CD4-positive, alpha-beta T cell treated with Interferon alpha-2 for 1 hour (primary cell): ENCODE results near the gene DHH.
"Not testable (repeated sequence)": the region's sequence is repeated elsewhere in the genome, so short reads cannot be mapped to it uniquely, and the experiment has no call there.

Source experiments
- DNase-seq, 2 donors: peaks; one replicate each; pipeline ENCODE4 v3.0.0-alpha.2; 2020 to 2022

The DHH gene

GRCh38 chr12:49094160-49094974, at the start of gene DHH:
DHH (minus strand) TSS chr12:49094801; CDS start chr12:49094512, 289 bp downstream.
- DNase-seq, result no peak

DNA sequence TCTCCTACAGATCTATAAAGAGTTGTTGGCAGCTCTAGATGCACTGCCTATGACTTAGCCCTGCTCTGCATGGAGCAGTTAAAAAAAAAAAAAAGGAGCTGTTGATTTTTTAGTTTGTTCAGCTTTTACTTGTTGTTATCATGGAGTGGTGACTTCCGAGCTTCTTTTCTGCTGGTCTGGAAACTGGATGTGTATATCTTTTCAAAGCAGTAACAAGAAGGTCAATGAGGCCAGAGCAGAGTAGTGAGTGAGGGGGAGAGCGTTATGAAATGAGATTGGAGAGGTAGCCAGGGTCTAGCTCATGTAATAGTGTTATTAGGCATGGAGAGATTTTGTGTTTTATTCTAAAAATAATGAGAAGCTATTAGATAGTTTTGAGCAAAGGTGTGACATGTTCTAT, 49.8 kb upstream of the DHH start:
- DNase-seq, result no peak

DNA sequence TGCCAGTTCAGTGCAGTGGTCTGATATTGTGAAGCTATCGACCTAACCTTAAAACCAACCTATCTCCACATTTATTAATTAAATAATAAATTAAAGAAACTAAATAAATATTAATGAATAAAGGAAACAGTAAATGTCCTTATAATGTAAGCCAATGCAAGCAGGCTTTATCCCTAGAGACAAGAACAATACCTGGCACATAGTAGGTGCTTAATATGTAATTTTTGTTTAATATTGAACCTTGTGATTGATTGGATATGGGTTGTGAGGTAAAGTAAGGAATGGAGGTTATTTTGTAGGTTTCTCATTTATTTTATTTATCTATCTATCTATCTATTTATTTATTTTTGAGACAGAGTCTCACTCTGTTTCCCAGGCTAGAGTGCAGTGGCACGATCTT, 44.4 kb upstream of the DHH start:
- DNase-seq, result no peak

DNA sequence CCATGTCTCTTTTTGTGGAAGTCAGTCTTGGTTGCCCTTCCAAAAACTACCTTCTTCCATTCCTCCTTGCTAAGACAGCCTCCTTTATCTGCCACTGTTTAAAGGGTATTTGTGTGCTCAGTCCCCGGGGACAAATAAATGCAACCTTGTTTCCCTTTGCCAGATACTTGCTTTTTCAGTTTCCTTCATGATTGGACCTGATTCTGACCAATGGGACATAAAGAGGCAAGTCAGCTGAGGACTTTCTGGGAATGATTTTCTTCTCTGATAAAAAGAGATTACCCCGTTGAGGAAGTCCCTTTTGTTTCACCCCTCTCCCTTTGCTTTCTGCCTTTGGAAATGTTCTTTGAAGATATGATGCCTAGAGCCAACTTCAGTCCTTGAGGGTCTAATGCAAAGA, 44.0 kb upstream of the DHH start:
- DNase-seq, result no peak

DNA sequence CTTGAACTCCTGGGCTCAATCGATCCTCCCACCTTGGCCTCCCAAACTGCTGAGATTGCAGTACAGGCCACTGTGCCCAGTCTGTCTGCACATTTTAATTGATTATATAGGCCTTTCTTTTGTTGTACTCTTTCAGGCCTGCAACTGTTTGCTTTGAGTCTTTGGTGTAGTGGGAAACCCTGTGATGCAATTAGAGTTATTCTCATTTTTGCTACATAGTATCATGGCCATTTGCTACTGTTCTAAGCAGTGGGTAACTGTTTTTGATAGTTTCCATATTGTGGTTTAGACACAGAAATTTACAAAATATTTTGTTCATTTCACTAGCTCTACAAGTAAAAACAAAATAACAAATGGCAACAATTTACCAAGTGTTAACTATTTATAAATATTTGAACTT, 42.9 kb upstream of the DHH start:
- no peak for DNase-seq

DNA sequence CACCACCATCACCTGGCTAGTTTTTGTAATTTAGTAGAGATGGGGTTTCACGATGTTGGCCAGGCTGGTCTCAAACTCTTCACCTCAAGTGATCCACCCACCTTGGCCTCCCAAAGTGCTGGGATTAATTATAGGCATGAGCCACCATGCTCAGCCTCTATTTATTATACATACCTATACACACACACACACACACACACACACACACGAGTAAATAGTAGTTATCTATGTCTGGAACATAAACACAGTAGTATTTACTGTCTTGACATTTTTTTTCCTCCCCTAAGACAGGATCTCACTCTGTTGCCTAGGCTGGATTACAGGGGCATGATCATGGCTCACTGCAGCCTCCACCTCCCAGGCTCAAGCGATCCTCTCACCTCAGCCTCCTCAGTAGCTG, 42.4 kb upstream of the DHH start:
- DNase-seq, result not testable (repeated sequence)

GRCh38 chr12:49133590-49133989, 39.0 kb upstream of the DHH start:
- DNase-seq, result no peak

DNA sequence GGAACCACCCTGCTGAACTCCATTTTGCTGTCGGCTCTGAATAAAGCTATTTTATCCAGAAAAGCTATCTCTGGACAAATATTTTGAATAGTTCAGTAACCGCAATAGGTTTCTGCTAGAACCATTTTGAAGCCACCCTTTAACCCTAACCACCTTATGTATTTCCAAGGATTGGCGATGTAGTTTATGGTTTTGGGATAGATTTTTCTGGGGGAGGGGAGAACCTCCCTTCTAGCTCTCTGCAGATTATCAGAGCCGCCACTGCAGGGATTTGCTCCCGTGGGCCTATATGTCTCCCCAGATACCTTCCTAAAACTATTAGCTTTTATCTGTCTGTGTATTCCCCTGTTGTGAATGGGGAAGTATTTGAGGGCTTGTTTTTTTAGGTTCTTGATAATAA, 38.4 kb upstream of the DHH start:
- no peak for DNase-seq

DNA sequence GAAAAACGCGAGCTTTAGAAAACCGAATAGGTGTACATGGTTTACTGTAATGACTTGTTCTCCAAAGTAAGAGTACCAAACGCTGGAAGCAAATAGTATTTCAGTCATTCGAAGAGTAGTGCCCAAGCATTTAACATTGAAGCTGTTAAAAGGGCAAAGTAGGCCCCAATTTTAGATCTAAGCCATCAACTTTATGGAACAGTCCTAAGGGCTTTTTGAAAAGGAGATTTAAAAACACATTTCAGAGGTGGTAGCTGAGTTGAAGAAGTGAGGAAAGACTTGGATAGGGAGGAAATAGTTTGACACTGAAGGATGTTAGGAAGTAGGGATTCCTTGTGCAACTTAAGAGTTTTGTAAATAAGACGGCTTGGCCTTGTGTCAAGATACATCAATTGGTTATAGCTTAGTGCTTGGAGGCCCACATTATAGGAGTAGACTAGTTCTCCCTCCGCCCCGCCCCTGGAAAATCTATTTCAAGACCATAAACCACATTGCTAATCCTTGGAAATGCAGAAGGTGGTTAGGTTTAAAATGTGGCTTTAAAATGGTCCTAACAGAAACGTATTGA, 37.4 kb upstream of the DHH start:
- no peak for DNase-seq

GRCh38 chr12:49131051-49131893, 36.7 kb upstream of the DHH start, which contains the start of gene TUBA1B:
TUBA1B (minus strand) TSS chr12:49131395; CDS start chr12:49131300, 95 bp downstream.
- DNase-seq, result peak; percentile 90 to 93

DNA sequence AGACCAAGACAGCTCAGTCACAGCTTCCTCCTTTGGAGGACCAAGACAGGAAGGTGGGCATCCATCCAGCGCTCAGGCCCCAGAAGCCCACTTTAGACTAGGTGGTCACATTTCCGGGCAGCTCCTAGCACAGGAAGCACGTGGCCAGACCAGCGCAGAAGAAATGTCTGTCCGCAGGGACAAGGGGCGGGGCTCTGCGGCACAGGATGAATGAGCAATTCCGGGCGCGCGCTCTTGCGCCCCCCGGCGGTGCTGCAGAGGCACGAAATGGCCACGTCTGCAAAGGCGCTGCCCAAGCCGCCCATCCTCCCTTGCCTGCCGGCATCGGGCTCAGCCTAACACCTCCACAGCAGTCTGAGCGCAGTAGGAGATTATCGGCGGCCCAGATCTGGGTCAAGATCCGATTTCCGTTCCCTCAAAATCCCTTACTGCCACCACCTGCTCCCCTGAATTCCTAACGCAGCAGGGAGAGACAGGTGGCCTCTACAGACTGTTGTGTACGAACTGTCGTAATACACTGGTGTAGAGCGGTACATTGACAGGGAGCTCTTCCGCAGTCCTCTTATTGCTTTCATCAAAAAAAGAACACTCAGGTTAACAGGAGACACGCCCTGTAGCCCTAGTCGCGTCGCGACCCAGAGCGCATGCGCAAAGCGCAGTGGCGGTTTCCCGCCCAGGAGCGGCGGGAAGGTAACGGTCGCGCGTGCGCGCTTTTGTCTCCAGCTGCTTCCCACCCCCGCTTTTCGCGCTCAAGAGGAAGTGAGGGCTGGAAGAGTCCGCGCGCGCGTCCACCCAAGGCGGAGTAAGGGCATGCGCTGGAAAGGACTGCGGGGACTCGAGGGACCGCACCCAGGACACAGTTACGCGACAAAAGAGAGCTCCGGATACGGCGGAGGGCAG, 35.8 kb upstream of the DHH start:
- DNase-seq, result peak; percentile 95 to 96

DNA sequence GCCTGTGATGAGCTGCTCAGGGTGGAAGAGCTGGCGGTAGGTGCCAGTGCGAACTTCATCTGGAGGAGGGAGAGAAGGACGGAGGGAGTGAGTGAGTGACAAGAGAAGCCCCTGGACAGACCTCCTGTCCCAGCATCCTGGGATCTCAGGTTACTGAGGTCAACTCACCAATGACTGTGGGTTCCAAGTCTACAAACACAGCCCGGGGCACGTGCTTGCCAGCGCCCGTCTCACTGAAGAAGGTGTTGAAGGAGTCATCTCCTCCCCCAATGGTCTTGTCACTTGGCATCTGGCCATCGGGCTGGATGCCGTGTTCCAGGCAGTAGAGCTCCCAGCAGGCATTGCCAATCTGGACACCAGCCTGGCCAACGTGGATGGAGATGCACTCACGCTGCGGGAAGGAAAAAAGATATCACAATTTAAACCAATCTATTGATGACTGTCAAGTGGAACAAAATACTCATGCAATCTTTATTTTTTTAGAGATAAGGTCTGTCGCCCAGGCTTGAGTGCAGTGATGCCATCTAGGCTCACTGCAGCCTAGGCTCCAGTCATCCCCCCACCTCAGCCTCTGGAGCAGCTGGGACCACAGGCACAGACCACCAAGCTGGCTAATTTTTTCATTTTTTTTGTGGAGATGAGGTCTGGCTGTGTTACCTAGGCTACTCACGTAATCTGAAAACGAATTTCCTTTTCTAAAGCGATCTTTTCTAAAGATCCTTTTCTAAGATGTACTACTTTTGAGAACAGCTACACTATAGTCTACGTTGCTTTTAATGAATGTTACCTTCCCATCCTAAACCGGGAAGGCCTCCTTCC, 34.9 kb upstream of the DHH start:
- DNase-seq, result no peak

- DNase-seq, result not testable (repeated sequence)
Observed at GRCh38 chr12:49127971-49128370, 33.4 kb upstream of the DHH start.

DNA sequence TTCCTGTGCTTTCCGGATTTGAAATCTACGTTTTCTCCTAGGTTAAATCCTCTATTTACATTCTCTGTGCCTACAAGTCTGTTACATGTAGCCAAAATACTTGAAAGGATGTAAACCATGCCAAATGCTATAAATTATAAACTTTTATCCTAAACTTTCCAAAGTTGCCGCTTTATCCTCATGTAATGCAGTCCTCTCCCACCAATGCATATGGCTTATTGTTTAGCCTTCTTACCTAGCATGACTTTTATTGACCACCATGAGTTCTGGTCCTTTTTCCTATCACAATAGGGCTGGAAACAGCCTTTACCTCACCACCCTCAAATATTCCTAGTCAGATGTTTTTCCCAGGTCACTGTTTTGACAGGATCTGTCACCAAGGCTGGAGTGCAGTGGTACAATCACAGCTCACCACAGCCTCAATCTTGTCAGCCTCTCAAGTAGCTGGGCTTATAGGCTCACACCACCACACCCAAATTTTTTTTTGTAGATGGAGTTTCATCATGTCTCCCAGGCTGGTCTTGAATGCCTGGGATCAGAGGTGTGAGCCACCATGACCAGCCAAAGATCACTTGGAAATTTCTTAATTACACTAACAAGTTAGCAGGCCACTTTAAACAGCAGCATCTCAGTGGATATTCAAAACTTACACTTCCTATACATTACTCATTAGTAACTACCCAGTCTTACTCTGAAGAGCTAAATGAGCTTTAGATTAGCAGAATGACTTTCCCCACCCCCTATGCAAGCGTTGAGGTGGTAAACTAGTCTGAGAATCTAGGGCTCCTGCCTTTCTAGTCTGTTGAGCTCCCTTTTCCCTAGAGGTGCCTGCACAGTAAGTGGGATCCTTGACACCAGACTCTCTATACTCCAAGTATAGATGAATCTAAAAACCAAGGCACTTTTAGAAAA, 32.5 kb upstream of the DHH start:
- DNase-seq, result no peak

- DNase-seq, result no peak
Observed at GRCh38 chr12:49121047-49121696, 26.6 kb upstream of the DHH start.

- no peak for DNase-seq
Observed at GRCh38 chr12:49111206-49111605, 16.6 kb upstream of the DHH start.

GRCh38 chr12:49110464-49111155, 16.0 kb upstream of the DHH start, which contains the start of gene LMBR1L:
LMBR1L (minus strand) TSS chr12:49110847; CDS start chr12:49110555, 292 bp downstream.
- DNase-seq, result peak; percentile 98

GRCh38 chr12:49109641-49110463, 15.3 kb upstream of the DHH start:
- DNase-seq, result peak in 1 of 2 donors; percentile 35
